RPMI8226 (cell line): Measurements from ENCODE around the gene ADAMTS17.

Source experiments
- DNase-seq: peaks from one replicate; pipeline ENCODE4 v3.0.0-alpha.2; 2015

The ADAMTS17 gene

DNA sequence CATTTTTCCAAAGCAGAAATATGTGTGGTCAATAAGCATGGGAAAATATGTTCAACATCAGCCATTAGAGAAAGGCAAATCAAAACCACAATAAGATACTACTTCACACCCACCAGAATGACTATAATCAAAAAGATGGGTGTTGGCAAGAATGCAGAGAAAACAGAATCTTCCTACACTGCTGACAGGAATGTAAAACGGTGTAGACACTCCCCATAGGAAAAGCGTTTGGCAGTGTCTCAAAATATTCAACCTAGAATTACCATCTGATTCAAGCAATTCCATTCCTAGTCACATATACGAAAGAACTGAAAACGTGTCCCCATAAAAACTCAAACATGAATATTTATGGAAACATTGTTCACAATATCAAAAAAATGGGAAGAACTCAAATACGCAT, 123.3 kb downstream of the ADAMTS17 start:
- DNase-seq = no peak

GRCh38 chr15:100216182-100216581, 125.6 kb downstream of the ADAMTS17 start:
- DNase-seq = no peak

DNA sequence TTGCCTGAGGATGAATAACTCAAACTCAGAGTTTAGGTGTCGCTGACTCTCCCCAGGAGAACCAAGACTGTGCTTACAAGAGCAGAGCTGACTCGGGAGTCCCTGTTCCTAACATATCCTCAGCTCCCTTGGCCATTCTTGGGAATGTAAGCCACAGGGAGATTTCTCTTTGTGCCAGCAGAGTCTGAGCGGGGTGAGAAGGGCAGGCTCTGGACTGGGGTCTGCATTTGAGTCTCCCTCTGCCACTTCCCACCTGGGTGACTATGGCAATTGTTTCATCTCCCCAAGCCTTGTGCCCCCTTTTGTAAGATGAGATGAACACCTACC, 126.0 kb downstream of the ADAMTS17 start:
- DNase-seq = no peak

- DNase-seq = no peak
These were observed 126.5 kb downstream of the ADAMTS17 start for GRCh38 chr15:100215031-100215842.

DNA sequence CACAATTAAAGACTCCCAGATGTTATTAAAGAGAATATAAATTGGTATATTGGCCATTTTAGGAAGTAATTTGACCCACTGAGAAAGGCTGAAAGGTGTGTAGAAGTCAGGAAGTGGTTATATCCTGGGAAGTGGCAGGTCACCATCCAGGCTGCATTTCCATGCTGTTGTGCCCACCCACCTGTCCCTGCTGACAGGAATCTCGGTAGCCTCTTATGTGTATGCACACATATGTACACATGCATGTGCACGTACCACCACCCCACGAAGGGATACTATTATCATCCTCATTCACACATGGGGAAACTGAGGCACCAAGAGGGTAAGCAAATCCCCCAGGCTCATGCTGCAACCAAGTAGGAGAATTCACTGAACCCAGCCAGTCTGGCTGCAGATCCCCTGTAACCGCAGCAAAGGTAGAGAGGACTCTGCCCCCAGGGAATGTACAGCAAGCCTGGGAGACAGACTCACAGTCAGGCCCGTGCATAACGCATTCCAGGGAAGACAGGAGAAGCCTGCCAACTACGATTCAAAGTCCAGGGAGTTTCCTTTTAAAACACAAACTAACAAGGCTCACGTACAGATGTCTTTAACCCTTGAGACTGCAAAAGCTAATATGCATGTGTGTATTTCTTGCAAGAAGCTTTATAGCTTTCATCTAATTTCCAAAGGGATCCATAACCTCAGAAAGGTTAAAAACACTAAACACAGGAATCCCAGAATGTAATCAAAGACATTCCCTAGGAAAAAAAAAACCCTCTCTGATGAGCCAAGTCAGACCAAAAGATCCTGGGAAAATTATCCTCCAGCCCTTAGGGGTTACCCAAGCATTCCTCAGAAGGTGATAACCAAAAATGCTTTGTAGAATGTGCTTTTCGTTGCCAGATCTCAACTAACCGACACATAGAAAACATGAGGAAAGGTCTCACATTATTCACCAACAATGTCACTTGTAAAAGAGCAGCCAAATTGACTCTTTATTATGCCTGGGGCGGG, 129.6 kb downstream of the ADAMTS17 start:
- no peak for DNase-seq

DNA sequence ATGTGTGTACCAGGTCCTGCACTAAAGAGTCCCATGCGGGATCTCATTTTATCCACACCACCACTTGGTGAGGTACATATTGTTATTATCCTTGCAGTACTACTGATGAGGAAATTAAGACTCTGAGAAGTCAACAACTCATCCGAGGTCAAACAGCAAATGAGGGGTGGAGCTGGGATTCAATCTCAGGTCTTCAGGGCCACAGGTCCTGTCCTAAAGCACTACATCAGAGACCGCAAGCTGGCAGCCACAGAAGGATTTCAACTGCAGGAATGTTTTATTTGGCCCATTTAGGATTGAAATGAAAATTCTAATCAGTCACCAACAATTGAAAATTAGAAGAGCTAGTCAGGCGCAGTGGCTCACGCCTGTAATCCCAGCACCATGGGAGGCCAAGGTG, 131.4 kb downstream of the ADAMTS17 start:
- DNase-seq = no peak

DNA sequence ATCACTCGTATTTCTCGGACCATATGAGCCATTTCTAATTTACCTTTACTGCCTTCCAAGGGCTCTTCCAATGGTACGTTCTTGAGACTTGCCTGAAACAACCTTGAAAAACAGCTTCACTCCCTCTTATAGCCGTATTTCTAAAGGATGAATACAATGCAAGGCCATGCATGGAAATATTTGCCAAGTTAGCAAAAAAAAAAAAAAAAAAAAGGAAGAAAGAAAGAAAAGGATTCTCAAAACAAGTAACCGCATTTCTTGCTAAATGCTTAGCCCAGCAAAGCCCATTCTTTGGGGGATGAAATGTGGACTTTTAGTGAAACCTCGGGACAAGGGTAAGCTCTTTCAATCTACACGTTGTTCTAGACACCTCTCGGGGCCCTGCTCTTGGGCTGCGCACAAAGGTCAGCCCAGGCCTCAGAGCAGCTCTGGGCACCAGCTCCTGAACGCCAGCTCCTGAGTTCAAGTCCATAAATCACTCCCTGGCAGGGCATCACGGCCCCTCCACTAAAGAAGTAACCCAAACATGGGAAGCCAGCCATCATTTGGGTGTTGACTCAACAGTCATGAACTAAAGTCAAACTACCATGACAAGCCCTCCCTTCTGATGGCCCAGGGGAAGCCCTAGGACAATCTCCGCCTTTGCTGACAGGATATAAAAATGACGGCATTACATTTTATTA, 132.7 kb downstream of the ADAMTS17 start:
- DNase-seq = no peak

DNA sequence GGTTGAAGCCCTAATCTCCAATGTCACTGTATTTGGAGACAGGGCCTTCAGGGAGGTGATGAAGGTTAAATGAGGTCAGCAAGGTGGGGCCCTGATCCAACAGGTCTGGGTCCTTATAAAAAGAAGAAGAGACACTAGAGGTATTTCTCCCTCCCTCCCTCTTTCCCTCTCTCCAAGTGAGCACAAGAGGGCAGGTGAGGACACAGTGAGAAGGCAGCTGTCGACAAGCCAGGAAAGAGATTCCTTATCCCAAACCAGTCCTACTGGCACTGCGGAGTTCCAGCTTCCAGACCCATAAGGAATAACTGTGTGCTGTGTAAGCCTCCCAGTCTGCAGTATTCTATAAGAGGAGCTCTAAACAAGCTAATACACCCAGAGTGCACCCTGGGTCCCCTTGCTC, 134.7 kb downstream of the ADAMTS17 start:
- DNase-seq = no peak

DNA sequence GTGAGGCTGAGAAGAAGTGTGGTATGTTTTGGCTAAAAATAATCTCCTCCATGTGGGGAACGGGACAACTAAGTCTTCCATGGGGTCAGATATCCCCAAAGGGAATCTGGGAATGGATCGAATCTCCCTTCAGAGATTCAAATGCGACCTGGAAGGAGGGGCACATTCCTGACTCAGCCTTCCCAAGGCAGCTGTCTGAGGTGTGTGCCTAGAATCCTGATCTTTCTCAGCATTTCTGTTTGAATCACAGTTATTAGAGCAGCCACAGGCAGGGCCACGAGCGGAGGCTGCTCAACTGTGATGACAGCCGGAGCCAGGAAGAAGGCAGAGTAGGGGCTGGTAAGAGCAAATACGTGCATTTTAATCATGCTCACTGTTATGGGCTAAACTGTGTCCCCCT, 135.1 kb downstream of the ADAMTS17 start:
- no peak for DNase-seq

GRCh38 chr15:100205549-100206295, 136.1 kb downstream of the ADAMTS17 start:
- DNase-seq = no peak

DNA sequence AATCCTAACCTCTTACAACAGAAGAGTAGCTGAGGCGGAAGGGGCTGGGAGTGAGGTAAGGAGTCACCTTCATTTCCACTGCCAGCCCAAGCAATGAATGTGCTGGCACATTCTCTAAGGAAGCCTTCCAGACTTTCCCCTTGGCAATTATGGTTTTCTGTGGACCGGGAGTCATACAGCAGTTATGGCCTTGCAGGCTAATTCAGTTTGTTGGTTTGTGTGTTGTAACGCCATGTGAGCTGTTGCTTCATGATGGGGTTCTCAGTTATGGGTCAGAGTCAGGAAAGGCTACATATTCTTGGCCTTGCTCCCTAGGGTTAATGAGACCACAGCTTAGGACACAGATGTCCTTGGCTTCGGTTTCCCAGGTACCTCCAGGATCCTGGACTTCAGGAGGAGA, 137.0 kb downstream of the ADAMTS17 start:
- no peak for DNase-seq

GRCh38 chr15:100204211-100204610, 137.6 kb downstream of the ADAMTS17 start:
- no peak for DNase-seq

DNA sequence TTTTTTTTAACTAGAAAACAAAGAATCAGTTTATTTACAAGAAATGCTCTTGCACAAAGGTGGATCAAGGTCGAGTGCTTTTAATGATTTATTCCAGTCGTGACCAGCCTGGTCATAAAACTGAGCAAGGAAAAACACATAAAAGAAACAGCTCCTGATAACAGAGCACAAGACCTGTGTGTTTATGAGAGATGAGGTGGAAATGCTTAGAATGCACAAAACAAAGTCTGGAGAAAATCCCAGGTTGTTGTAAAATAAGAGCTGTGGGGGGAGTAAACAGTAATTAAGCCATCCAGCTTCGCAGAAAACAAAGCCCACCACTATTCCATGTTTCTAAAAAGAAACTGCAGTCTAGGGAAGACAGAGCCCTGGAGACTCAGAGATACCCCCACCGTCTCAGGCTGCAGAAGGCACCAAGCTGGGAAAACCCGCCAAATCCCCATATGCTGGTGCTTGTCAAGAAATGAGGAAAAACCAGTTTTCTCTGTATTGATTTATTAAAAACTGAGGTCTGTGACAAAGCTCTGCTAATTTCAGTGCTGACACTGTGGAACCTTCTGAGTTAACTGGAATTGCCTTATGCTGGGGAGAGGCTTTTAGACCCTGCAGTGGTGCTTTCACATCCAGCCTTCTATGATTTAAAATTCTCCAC, 139.3 kb downstream of the ADAMTS17 start:
- no peak for DNase-seq

DNA sequence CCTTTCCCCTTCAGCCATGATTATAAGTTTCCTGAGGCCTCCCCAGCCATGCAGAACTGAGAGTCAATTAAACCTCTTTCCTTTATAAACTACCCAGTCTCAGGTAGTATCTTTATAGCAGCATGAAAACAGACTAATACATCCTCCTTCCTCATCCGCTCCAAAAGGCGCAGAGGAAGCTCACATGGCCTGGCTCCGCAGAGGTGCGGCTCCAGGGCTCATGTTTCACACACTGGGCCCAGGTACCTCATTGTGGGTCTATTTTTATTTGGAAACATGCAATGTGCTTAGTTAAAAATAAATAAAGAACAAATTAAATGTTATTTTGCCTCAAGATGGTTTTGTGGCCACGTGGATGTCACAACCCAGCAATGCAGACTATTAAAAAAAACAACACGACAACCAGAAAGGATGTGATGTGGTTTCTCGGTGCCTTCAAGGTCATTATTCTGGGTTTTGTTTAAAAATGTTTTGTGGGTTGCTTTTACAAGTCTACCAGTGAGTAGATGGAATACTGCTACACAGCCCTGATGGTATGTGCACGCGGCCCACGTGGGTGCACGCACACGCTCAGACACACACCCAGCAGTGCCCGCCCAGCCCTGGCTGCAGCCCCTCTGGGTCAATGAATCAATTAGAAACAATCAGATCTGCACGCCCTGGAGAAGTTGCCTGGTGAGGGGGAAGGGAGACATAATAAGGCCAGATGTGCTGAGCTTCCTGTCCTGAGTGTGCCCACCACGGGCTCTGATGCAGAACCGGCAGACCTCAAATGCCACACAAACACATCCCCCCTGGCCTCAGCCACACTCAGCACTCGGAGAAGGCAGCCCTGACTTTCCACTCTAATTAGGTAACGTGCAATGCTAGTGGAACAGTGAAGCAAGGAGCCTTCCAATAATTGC, 140.1 kb downstream of the ADAMTS17 start:
- no peak for DNase-seq

DNA sequence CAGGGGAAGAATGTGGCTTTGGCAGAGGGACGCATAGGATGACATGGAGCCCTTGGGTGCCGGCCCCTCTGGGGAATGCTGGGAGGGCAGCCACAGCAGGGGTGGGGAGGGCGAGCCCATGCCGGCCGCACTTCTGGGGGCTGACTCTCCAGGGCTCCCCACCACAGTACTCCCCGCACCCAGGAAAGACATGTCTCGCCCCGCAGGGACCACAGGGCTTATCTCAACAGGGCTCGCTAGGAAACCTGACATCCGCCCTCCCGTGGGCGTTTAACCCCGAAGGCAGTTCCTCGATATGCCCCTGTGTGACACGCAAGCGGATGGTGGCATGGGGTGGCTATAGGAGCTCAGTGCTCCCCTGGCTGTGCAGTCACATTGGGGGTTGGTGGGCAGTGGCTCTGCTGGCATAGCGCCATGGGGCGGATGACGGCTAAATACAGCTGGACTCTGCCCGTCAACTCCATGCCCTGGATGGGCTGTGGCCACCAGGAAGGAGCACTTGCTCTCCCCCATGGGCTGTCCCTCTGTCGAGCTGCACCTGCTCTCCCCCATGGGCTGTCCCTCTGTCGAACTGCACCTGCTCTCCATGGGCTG, 141.4 kb downstream of the ADAMTS17 start:
- DNase-seq = no peak

DNA sequence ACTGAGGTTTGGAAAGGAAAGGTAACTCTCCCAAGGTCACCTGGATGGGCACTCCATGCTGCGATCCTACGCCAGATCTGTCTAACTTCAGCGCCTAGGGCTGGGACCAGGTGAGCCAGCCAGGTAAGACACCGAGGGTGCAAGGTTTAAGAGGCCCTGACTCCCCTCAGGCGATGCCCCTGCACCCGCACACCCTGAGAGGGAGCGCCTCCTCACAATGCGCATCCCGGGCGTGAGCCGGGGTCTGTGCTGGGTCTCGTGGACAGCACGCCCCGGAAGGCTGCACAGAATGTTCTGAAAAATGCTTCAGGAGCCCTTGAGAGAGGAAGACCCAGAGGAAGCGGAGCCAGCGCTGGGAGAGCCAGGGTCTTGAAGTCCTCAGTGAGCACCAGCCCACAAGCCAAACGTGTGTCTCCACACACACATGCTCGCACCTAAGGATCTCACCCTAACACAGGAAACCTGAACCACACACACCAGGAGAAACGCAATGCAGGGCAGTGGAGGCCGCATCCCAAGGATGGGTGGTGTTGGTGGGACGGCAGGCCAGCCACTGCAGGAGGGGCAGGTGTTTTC, 142.0 kb downstream of the ADAMTS17 start:
- DNase-seq = no peak

DNA sequence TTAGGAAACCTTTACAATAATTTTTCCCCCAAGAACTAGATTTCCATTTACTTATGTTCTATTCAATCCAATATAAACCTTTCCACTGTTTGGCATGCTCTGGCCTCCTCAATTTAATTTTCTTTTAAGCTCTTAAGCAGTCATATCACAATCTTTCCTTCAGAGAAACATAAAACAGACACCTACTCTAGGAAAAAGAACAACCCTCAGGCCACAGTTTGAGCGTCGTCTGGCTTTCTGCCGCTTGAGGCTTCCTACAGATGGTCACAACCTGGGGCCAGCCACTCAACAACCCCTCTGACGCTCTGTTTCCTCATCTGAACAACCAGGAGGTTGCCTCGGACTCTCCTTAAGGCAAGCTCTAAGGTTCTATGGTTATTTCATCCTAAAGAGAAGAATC, 143.3 kb downstream of the ADAMTS17 start:
- no peak for DNase-seq

DNA sequence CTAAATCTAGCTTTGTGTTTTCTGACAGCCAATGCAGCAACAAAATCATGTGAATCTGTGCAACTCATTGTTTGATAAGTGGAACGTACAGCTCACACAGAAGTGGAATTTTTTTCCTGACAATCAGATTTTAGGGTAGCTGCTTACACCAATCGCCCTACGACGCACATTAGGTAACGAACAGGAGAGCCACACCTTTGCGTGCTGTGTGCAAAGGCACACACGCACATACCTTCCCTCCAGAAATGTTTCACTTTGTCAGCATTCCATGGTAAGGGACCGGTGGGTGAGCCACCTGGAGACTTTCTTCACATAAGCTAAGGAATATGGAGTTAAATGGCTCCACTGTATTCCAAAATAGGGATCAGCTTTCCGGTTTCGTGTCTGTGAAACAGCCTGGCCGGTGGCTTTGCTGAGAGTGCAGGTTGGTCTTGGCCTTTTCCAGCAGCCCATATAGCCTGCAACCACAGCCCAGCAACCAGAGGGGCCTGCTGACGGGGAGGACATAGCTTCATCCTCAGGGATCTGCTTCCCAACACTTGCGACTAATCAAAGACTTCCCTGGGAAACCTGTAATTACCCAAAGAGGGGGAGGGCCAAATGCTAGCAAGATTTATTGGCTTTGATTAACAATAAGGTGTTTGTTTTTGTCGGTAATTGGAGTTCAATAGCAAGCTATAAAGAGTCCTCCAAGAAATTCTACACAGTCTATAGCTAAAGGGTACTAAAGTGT, 145.3 kb downstream of the ADAMTS17 start:
- no peak for DNase-seq

- no peak for DNase-seq
These were observed 146.8 kb downstream of the ADAMTS17 start for GRCh38 chr15:100194996-100195395.
